Retinal pigment epithelial cell (primary cell): Measurements from ENCODE around the gene SLC7A1.

ENCODE experiments used
- DNase-seq: peaks from one replicate; pipeline ENCODE4 v3.0.0-alpha.2; 2010; ENCODE audit warnings: low read depth
- H3K4me3 ChIP-seq: 2 replicates; pipeline ENCODE4 v1.5.1; 2011; ENCODE audit warnings: mild to moderate bottlenecking, low read length, control low read depth, moderate library complexity
- CTCF ChIP-seq: conservative IDR thresholded peaks from 2 replicates; pipeline ENCODE4 v1.5.1; 2011; ENCODE audit warnings: low read depth, low read length, control low read depth, inconsistent platforms

Gene SLC7A1

DNA sequence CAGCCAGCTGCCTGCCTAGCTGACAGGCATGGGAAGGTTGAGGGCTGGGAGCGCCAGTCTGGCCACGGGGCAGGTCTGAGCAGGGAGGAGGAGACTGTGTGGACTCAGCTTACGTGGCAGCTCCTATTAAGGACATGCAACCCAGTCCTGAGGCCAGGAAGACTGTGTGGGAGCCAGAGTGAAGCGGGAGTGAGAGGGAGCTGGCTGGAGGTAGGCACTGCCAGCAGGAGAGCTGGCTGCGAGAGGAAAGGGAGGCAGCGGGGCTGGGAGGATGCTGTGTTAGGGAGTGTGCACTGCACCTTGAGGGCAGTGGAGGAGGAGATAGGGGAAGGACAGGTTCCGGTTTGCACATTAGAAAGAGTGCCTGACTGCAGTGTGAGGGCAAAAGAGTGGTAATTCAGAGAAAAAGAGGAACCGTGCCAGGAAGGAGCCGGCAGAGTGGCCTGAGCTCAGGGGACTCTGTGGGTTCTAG, 99.2 kb downstream of the SLC7A1 start:
- DNase-seq = no peak
- TF ChIP-seq CTCF = no peak
- H3K4me3 ChIP-seq = no peak overlapping the region

DNA sequence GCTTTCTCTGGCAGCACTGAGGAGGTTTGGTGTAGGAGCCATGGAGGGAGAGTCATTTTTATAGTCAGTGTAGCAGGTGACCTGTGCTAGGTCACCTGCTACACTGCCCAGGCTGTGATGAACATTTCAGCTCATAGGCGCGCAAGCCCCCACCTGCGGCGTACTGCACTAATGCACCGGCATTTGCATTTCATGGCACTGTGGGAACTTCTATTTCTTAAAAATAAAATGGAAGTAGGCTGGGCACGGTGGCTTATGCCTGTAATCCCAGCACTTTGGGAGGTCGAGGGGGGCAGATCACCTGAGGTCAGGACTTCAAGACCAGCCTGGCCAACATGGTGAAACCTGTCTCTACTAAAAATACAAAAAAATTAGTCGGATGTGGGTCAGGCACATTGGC, 101.0 kb downstream of the SLC7A1 start:
- no peak overlapping the region for H3K4me3 ChIP-seq
- DNase-seq = no peak
- TF ChIP-seq CTCF = no peak

DNA sequence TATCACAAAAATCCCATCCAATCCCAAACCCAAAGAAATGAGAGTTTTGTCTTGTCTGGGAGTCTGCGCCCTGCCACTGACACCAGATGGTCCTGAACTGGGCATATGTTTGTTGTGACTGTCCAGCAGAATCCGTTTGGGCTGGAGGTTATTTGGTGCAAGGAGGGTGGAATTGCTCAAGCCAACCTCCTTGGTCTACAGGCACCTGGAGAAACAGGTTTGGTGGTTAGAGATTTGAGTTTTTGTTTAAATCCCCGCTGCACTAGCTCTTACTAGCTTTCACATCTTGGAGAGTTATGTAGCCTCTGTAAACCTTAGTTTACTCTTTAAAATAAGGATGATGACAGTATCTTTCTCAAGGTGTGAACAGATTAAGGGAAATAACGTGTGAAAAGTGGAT, 101.7 kb downstream of the SLC7A1 start:
- no peak for DNase-seq
- TF ChIP-seq CTCF = no peak

GRCh38 chr13:29491248-29491647, 104.2 kb downstream of the SLC7A1 start:
- DNase-seq = no peak
- no peak for TF ChIP-seq CTCF
- no peak overlapping the region for H3K4me3 ChIP-seq

More for the DNA sequence above, 101.7 kb downstream of the SLC7A1 start:
- H3K4me3 ChIP-seq = no peak overlapping the region

DNA sequence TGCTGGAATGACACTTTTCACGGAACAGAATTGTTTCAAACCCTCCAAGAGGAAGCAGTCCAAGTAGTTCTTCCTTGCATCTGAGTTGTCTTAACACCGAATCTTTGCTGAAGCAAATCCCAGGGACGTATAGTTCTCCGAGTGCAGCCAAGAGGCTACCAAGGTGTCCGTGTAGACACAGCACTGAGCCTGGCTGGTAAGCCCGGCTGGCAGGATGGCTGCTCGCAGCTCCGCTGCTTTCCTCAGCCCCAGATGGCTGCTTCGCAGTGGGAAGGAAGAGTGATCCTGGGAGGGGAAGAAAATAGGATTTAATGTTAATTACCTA, 105.0 kb downstream of the SLC7A1 start:
- no peak overlapping the region for H3K4me3 ChIP-seq
- no peak for TF ChIP-seq CTCF
- DNase-seq = no peak

DNA sequence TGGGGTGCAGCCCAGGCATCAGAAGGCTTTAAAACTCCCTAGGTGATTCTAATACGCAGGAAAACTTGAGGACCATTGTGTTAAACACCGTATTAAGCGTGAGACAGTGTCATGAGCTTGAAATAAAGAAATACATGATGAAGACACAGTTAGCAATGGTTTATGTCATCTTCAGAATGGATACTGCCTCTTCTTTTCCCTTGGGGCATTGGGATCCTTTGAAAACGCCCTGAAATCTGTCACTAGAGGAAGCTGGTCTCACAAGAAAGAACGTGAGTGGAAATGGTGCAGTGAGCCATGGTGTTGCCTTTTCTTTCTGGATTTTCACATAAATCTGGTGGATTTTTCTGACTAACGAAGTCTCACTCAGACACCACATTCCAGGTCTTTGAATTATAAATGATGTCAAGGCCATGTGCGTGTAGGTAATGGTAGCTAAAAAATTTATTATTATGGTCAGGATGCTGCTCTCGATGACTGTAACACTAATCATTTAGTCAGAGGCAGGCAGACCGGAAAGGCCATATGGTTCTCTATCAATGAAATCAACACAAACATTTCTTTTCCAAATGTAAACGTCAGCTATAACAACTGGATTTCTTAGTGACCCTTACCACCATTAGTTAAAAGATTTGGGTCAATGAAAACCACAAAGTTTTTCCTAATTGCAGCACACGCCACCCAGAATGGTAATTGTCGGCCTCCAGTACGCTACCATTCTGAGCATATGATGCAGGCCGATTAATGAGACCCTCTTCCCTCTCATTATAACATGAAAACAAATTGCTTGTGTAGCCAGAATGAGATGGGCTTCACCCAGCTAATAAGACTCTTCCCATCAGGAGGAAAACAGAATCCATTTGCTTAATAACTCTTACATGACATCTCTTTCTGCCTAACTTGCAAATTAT, 105.6 kb downstream of the SLC7A1 start:
- no peak for TF ChIP-seq CTCF
- DNase-seq = no peak
- H3K4me3 ChIP-seq = no peak overlapping the region
